Stimulated activated naive CD8-positive, alpha-beta T cell treated with anti-CD3 and anti-CD28 coated beads, Interleukin-15, Interleukin-2, amounts not matched to agents 100 ng/mL and 50 ng/mL, for 24 hours (primary cell): ENCODE measurements around the gene TECPR2.

Experiments
- H3K27ac Mint-ChIP-seq: one replicate; pipeline ENCODE4 v1.8.0; 2021; ENCODE audit warnings: mild to moderate bottlenecking, mixed read lengths
- H3K27me3 Mint-ChIP-seq: one replicate; pipeline ENCODE4 v1.8.0; 2021; ENCODE audit warnings: mixed read lengths
- H3K36me3 Mint-ChIP-seq: one replicate; pipeline ENCODE4 v1.8.0; 2021; ENCODE audit warnings: low read depth, mixed read lengths
- H3K4me1 Mint-ChIP-seq: one replicate; pipeline ENCODE4 v1.8.0; 2021; ENCODE audit warnings: low read depth, mixed read lengths
- H3K4me3 Mint-ChIP-seq: one replicate; pipeline ENCODE4 v1.8.0; 2021; ENCODE audit warnings: mild to moderate bottlenecking, mixed read lengths
- H3K9me3 Mint-ChIP-seq: one replicate; pipeline ENCODE4 v1.8.0; 2021; ENCODE audit warnings: mixed read lengths

Gene TECPR2

GRCh38 chr14:102362545-102363181 is at the start of gene TECPR2, which contains the start of gene CINP:
TECPR2 (plus strand) TSS chr14:102362941; CDS start chr14:102376722, 13,781 bp downstream.
CINP (minus strand) TSS chr14:102362890; CDS start chr14:102362851, 39 bp downstream.
- H3K4me3 Mint-ChIP-seq, result peak within 1 kb of the TSS; percentile 93
- peaks cover 36% of the 10 kb centered on the region for H3K4me1 Mint-ChIP-seq
- H3K9me3 Mint-ChIP-seq, result no peaks in the 10 kb centered on the region
- peak within 1 kb of the TSS; percentile 98 for H3K27ac Mint-ChIP-seq
- H3K36me3 Mint-ChIP-seq, result peaks cover 24% of the 10 kb centered on the region
- no peaks in the 10 kb centered on the region for H3K27me3 Mint-ChIP-seq

DNA sequence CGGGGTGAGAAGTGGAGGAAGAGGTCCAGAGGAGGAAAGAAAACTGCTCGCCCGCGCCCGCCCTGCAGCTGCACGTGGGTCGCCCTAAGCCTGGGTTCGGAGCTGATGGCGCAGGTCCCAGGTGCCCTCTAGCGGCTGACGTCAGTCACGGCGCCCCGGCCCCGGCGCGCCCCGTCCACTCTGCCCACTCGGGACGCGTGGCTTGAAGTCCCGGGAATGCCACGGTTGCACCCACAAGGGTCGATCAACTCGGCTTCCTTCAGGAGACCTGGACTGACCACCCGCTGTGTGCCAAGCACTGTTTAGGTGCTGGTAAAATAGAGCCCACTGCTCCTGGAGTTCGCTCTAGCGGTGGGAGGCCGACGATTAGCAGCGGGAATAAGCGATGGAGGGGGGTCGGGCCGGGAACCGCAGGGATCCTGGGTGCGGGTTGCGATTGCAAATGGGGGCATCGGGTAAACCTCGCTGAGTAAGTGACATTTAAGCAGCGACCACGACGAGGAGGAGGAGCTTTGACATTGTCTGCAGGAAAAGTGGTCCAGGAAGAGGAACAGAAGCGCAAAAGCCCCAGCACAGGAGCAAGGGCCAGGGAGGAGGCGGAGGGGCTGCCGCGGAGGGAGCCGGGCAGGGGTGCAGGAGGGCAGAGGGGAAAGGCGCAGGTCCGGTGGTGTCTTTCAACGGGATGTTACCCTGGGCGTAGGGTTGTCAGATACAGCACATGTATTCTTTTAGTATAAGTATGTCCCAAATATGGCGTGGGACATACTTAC is 48.3 kb upstream of the TECPR2 start:
- Mint-ChIP-seq H3K36me3 (no peaks in the 10 kb centered on the region), H3K4me3 (peak overlapping the region; percentile 88), H3K27me3 (no peaks in the 10 kb centered on the region), H3K27ac (peak overlapping the region; percentile 90), H3K4me1 (peaks cover 57% of the 10 kb centered on the region), H3K9me3 (no peaks in the 10 kb centered on the region)

DNA sequence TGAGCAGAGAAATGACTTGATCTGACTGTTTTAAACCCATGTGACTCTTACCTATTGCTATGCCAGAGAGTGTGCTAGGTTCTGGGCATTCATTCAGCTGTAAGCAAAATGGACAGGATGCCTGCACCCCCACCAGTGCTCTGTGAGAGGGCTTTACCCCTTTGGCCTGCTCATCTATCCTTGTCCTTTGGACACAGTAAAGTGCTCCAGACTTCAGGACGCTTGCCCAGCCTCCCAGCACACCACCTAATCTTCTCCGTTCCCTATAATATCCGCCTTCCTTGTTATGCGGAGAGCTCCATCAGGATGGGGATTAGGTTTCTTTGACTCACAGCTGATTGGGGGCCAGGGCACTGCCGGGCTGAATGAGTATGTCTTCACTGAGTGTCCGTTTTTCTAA is 47.6 kb upstream of the TECPR2 start:
- H3K36me3 Mint-ChIP-seq, result no peaks in the 10 kb centered on the region
- no peaks in the 10 kb centered on the region for H3K9me3 Mint-ChIP-seq
- H3K27ac Mint-ChIP-seq, result no peak overlapping the region
- H3K4me1 Mint-ChIP-seq, result peaks cover 59% of the 10 kb centered on the region
- H3K27me3 Mint-ChIP-seq, result no peaks in the 10 kb centered on the region
- peak overlapping the region; percentile 88 for H3K4me3 Mint-ChIP-seq

DNA sequence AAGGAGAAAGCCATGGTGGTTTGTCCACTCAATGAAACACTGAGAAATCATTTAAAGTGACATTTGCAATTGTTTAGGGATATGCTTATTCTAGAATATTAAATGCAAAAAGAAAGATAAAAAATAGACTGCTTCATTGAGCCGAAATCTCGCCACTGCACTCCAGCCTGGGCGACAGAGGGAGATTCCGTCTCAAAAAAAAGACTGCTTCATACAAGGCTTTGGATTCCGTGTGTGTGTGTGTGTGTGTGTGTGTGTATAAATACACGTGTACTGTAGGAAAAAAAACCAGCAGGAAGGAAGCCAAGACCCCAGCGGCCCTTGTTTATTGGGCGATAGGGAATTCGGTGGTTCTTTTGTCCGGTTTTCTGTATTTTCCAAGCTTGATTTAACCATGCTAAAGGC is 46.4 kb upstream of the TECPR2 start:
- H3K27ac Mint-ChIP-seq, result peak overlapping the region; percentile 88
- H3K27me3 Mint-ChIP-seq, result no peaks in the 10 kb centered on the region
- no peaks in the 10 kb centered on the region for H3K36me3 Mint-ChIP-seq
- peaks cover 71% of the 10 kb centered on the region for H3K4me1 Mint-ChIP-seq
- no peaks in the 10 kb centered on the region for H3K9me3 Mint-ChIP-seq
- peak overlapping the region; percentile 89 for H3K4me3 Mint-ChIP-seq

GRCh38 chr14:102316743-102317563 is 45.8 kb upstream of the TECPR2 start:
- Mint-ChIP-seq H3K4me1 (peaks cover 74% of the 10 kb centered on the region), H3K9me3 (no peaks in the 10 kb centered on the region), H3K36me3 (no peaks in the 10 kb centered on the region), H3K27me3 (no peaks in the 10 kb centered on the region), H3K27ac (peak overlapping the region; percentile 88), H3K4me3 (peak overlapping the region; percentile 89)

GRCh38 chr14:102317564-102318248 is 45.0 kb upstream of the TECPR2 start:
- no peaks in the 10 kb centered on the region for H3K27me3 Mint-ChIP-seq
- H3K27ac Mint-ChIP-seq, result peak overlapping the region; percentile 88
- peaks cover 74% of the 10 kb centered on the region for H3K4me1 Mint-ChIP-seq
- H3K36me3 Mint-ChIP-seq, result no peaks in the 10 kb centered on the region
- no peaks in the 10 kb centered on the region for H3K9me3 Mint-ChIP-seq
- H3K4me3 Mint-ChIP-seq, result peak overlapping the region; percentile 89

DNA sequence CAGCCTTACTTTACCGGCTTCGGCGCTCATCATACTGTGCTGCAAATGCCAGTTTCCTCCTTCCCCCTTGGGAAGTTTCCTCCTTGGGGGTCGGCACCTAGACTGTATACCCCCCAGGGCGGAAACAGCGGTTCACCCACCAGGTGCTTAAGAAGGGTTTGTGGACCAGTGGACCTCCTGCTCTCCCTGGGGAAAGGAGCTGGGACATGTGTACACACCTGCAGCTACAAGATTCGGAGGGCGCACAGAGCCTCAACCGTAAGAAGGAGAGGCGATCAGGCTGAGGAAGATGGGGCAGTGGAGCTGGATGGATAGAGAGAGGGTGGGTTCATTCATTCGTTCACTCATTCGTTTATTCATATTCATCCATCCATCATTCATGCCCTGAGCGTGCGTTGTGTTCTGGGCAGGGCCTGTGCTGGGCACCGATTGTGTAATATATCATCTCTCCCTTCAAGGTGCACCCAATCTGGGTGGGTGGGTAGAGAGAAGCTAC is 43.9 kb upstream of the TECPR2 start:
- Mint-ChIP-seq H3K4me3 (peak overlapping the region; percentile 97), H3K4me1 (peaks cover 70% of the 10 kb centered on the region), H3K9me3 (no peaks in the 10 kb centered on the region), H3K27me3 (no peaks in the 10 kb centered on the region), H3K36me3 (no peaks in the 10 kb centered on the region), H3K27ac (peak overlapping the region; percentile 96)

- H3K27ac Mint-ChIP-seq, result peak within 1 kb of the TSS; percentile 96
- H3K4me3 Mint-ChIP-seq, result peak within 1 kb of the TSS; percentile 97
Observed at GRCh38 chr14:102319351-102320032, 43.2 kb upstream of the TECPR2 start, which contains the start of gene ZNF839. ZNF839 (plus strand) TSS chr14:102319746; CDS start chr14:102319766, 20 bp downstream.

DNA sequence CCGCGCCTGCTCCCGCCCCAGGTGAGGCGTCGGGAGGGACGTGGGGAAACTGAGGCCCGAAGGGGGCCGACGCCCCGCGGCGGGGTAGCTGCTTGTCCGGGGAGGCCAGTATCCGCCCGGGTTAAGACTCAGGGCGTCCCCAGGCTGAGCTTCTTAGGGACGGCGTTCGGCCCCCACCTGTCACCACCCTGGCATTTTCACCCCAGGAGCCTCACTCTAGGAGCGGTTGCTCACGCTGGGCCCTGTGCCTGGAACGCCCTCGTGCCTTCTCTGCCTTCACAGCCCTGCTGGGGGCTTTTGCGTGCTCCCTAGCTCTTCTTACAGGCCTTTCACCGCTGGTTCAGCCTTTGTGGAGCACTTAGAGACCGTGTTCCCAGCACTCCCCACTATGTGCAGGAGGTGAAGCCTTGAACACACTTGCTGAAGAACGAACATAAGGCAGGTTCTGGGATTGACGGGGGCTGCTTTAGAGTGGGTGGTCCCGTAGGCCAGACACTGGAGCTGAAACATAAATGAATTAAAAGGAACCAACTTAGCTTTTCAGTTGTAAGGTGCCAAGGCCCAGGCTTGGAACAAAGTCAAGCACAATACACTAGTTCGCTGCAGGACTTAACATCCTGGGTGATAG is 42.6 kb upstream of the TECPR2 start:
- peaks cover 57% of the 10 kb centered on the region for H3K4me1 Mint-ChIP-seq
- no peaks in the 10 kb centered on the region for H3K36me3 Mint-ChIP-seq
- peak overlapping the region; percentile 93 for H3K27ac Mint-ChIP-seq
- peak overlapping the region; percentile 93 for H3K4me3 Mint-ChIP-seq
- no peaks in the 10 kb centered on the region for H3K27me3 Mint-ChIP-seq
- H3K9me3 Mint-ChIP-seq, result no peaks in the 10 kb centered on the region

More at GRCh38 chr14:102319351-102320032, 43.2 kb upstream of the TECPR2 start, which contains the start of gene ZNF839:
- peaks cover 64% of the 10 kb centered on the region for H3K4me1 Mint-ChIP-seq
- H3K36me3 Mint-ChIP-seq, result no peaks in the 10 kb centered on the region
- no peaks in the 10 kb centered on the region for H3K9me3 Mint-ChIP-seq
- H3K27me3 Mint-ChIP-seq, result no peaks in the 10 kb centered on the region

DNA sequence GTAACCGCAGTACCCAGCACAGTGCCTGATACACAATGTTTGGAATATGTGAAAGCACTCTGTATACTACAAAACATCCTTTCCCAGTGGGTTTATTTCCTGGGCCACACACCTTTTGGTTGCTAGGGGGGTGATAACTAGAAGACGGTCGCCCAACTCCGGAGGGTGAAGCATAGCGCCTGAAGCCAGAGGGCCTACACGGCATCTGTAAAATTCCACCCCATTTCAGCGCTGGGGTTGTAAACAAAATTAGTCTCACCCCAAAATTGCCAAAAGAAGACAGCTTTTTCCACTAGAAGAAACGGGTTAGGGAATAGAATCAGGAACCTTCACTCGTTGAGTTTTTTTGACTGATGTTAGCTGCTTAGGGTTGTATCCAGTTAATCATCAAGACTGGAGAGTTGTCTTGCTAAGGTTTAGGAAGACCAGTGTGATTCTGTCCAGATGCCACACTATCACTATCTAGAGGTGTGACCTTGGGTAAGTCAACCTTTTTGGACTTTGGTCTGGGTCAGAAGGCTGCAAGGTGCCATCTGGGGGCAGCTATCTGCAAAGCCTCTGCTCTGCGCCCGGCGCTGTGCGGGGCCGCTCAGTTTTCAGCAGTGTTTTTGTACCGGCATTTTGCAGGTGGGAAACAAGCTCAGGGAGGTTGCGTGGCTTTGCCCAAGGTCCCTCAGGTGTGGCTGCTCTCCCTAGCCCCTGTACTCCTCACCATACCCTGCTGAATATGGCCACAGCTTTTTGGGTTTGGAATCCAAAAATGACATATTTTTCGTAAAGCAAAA is 41.9 kb upstream of the TECPR2 start:
- Mint-ChIP-seq H3K27me3 (no peaks in the 10 kb centered on the region), H3K36me3 (no peaks in the 10 kb centered on the region), H3K4me1 (peaks cover 52% of the 10 kb centered on the region), H3K9me3 (no peaks in the 10 kb centered on the region), H3K4me3 (peak overlapping the region; percentile 93), H3K27ac (peak overlapping the region; percentile 93)

GRCh38 chr14:102321456-102322422 is 41.0 kb upstream of the TECPR2 start:
- Mint-ChIP-seq H3K4me3 (no peak overlapping the region), H3K27me3 (no peaks in the 10 kb centered on the region), H3K4me1 (peaks cover 43% of the 10 kb centered on the region), H3K9me3 (no peaks in the 10 kb centered on the region), H3K36me3 (peaks cover 5% of the 10 kb centered on the region), H3K27ac (no peak overlapping the region)

- no peak overlapping the region for H3K4me3 Mint-ChIP-seq
- no peaks in the 10 kb centered on the region for H3K9me3 Mint-ChIP-seq
- peaks cover 5% of the 10 kb centered on the region for H3K36me3 Mint-ChIP-seq
- H3K4me1 Mint-ChIP-seq, result peaks cover 30% of the 10 kb centered on the region
- no peak overlapping the region for H3K27ac Mint-ChIP-seq
- H3K27me3 Mint-ChIP-seq, result no peaks in the 10 kb centered on the region
Observed at GRCh38 chr14:102323102-102323501, 39.6 kb upstream of the TECPR2 start.
